ENCODE measurements around the gene PSKH1. TPM values are rescaled to one million over a fixed set of nuclear protein-coding genes. Genes with fewer than 3 reads are reported as not detected.

PSKH1 gene
- total RNA-seq, 4 donors from 2014 or later, result 16.1 to 24.6 (median 19.9) TPM

GRCh38 chr16:67930191-67930590 is 37.1 kb downstream of the PSKH1 start:
- ATAC-seq (ENCODE audit: low FRiP score) (no peak), DNase-seq (ENCODE audit: low spot score) (no peak)
- no peak for TF ChIP-seq CTCF (IDR thresholded peaks at IDR 0.05)

GRCh38 chr16:67930678-67931211 is 37.7 kb downstream of the PSKH1 start:
- DNase-seq (ENCODE audit: low spot score), result no peak
- no peak for ATAC-seq (ENCODE audit: low FRiP score)

GRCh38 chr16:67931712-67932461 is 38.8 kb downstream of the PSKH1 start, which contains the start of gene CTRL:
TSS of gene CTRL (minus strand) at chr16:67931862. CDS start at chr16:67931852, 10 bp downstream.
- DNase-seq (ENCODE audit: low spot score) (no peak), ATAC-seq (ENCODE audit: low FRiP score) (no peak)
- TF ChIP-seq CTCF (IDR thresholded peaks at IDR 0.05), result no peak

More at GRCh38 chr16:67930678-67931211, 37.7 kb downstream of the PSKH1 start:
- TF ChIP-seq CTCF (IDR thresholded peaks at IDR 0.05), result no peak

GRCh38 chr16:67932462-67932840 is 39.4 kb downstream of the PSKH1 start:
- TF ChIP-seq CTCF (IDR thresholded peaks at IDR 0.05), result no peak
- ATAC-seq (ENCODE audit: low FRiP score), result no peak

GRCh38 chr16:67933805-67934204 is 40.8 kb downstream of the PSKH1 start:
- DNase-seq (ENCODE audit: low spot score) (no peak), ATAC-seq (ENCODE audit: low FRiP score) (no peak)
- TF ChIP-seq CTCF (IDR thresholded peaks at IDR 0.05), result no peak

More at GRCh38 chr16:67932462-67932840, 39.4 kb downstream of the PSKH1 start:
- no peak for DNase-seq (ENCODE audit: low spot score)

GRCh38 chr16:67934306-67935100 is 41.4 kb downstream of the PSKH1 start:
- ATAC-seq (ENCODE audit: low FRiP score) (no peak), DNase-seq (ENCODE audit: low spot score) (no peak)
- TF ChIP-seq CTCF (IDR thresholded peaks at IDR 0.05), result no peak

Measured in omental fat pad (tissue), 4 donors.